GM19238 (cell line): ENCODE results near the gene ANKRD39.
"Not testable (repeated sequence)": the region's sequence is repeated elsewhere in the genome, so short reads cannot be mapped to it uniquely, and the experiment has no call there.

Experiments used
- DNase-seq: peaks from one replicate; pipeline ENCODE4 v3.0.0; 2011; ENCODE audit warnings: low spot score; ENCODE audit not compliant: insufficient read length

Gene ANKRD39

GRCh38 chr2:96810783-96811192 is 47.0 kb downstream of the ANKRD39 start:
- DNase-seq = no peak

- no peak for DNase-seq
These were observed 47.6 kb downstream of the ANKRD39 start for GRCh38 chr2:96809951-96810782.

- no peak for DNase-seq
These were observed 48.5 kb downstream of the ANKRD39 start for GRCh38 chr2:96809216-96809882.

- DNase-seq = no peak
These were observed 49.5 kb downstream of the ANKRD39 start for GRCh38 chr2:96808176-96808837.

- no peak for DNase-seq
These were observed 50.7 kb downstream of the ANKRD39 start for GRCh38 chr2:96807127-96807471.

- peak; percentile 59 for DNase-seq
These were observed 51.2 kb downstream of the ANKRD39 start for GRCh38 chr2:96806468-96807126.

- DNase-seq = not testable (repeated sequence)
These were observed 51.9 kb downstream of the ANKRD39 start for GRCh38 chr2:96805946-96806345.

GRCh38 chr2:96804986-96805385 is 52.8 kb downstream of the ANKRD39 start:
- DNase-seq = no peak

GRCh38 chr2:96802721-96803120 is 55.1 kb downstream of the ANKRD39 start:
- DNase-seq = no peak

- peak; percentile 48 for DNase-seq
These were observed 55.8 kb downstream of the ANKRD39 start for GRCh38 chr2:96801786-96802595.

GRCh38 chr2:96801005-96801785 is 56.6 kb downstream of the ANKRD39 start:
- DNase-seq = peak; percentile 85

GRCh38 chr2:96800061-96801004 is 57.5 kb downstream of the ANKRD39 start:
- no peak for DNase-seq

GRCh38 chr2:96799623-96799935 is 58.2 kb downstream of the ANKRD39 start:
- no peak for DNase-seq

GRCh38 chr2:96798733-96799622 is 58.8 kb downstream of the ANKRD39 start:
- DNase-seq = no peak
